ENCODE results near the gene SNCB. TPM values are rescaled to one million over a fixed set of nuclear protein-coding genes. Genes with fewer than 3 reads are reported as not detected.
A peak's percentile ranks its signal among the peaks of the same experiment; 100 is the strongest.

Gene SNCB
- total and polyA plus RNA-seq, 2 of the 8 experiments (the other 6 are each of a cell fraction or from before 2014, with no cell fraction given), result 4.2 to 5.9 TPM

GRCh38 chr5:176652136-176652535, 21.8 kb upstream of the SNCB start:
- Histone ChIP-seq H3K14ac (ENCODE audit: insufficient read length) (no peak overlapping the region), H3K4me3 (ENCODE audit: extremely low read depth in 1 of 4, insufficient read depth in 2 of 4, low read depth in 3 of 4, low read length in 4 of 4) (no peak overlapping the region), H2AFZ (ENCODE audit: low read length) (no peak overlapping the region), H2AK5ac (ENCODE audit: low read depth, low read length) (no peak overlapping the region), H3K79me1 (ENCODE audit: low read depth, low read length) (peaks cover 16% of the 10 kb centered on the region), H2BK12ac (ENCODE audit: low read depth, low read length) (no peak overlapping the region), H4K91ac (replicated peaks; ENCODE audit: insufficient read length, low read length) (no peak overlapping the region), H3K4ac (replicated peaks; ENCODE audit: insufficient read length, low read depth, low read length) (no peak overlapping the region), H4K5ac (ENCODE audit: insufficient read length, low read depth, low read length) (no peak overlapping the region), H3K23me2 (ENCODE audit: low read depth, low read length) (peaks cover 7% of the 10 kb centered on the region; the same call in 1 of the 2 replicates), H3K79me2 (ENCODE audit: control insufficient read depth in 1 of 2, insufficient read depth in 2 of 2, low read length in 2 of 2) (peaks cover 0 to 22% of the 10 kb centered on the region in 2 experiments; a peak in 1 of 4 replicates), H3K9ac (replicated peaks in 1 of 4; ENCODE audit: extremely low read depth in 1 of 4, low read depth in 3 of 4, low read length in 3 of 4) (no peak overlapping the region), H3K27ac (ENCODE audit: low read depth, low read length) (no peak overlapping the region), H2BK5ac (ENCODE audit: low read depth, low read length) (no peak overlapping the region), H2BK120ac (replicated peaks; ENCODE audit: low read depth, low read length) (no peak overlapping the region), H2BK15ac (ENCODE audit: low read length) (no peak overlapping the region), H3K27me3 (replicated peaks in 1 of 4; ENCODE audit: control insufficient read depth in 3 of 4, extremely low read depth in 1 of 4, insufficient read depth in 3 of 4, low read length in 3 of 4) (no peaks in the 10 kb centered on the region; a peak in 1 of 7 replicates), H3K56ac (replicated peaks; ENCODE audit: insufficient read length, low read depth, low read length) (no peak overlapping the region), H2BK20ac (ENCODE audit: low read length) (no peak overlapping the region), H3K18ac (ENCODE audit: extremely low read depth, low read length) (no peak overlapping the region), H3K9me3 (ENCODE audit: insufficient read depth in 2 of 2, low read depth in 1 of 2, low read length in 1 of 2) (no peaks in the 10 kb centered on the region), H3K4me1 (replicated peaks in 1 of 4; ENCODE audit: control insufficient read depth in 3 of 4, insufficient read depth in 4 of 4, low read length in 3 of 4) (peaks cover 0 to 22% (median 11%) of the 10 kb centered on the region in 4 experiments; a peak in 5 of 7 replicates), H4K20me1 (replicated peaks in 1 of 2; ENCODE audit: control insufficient read depth in 1 of 2, insufficient read depth in 2 of 2, low read length in 2 of 2) (peaks cover 3 to 10% of the 10 kb centered on the region in 2 experiments), H3K4me2 (ENCODE audit: insufficient read depth in 1 of 2, low read depth in 2 of 2, low read length in 2 of 2) (no peak overlapping the region), H3K36me3 (ENCODE audit: control insufficient read depth in 2 of 4, insufficient read depth in 4 of 4, low read length in 3 of 4) (peaks cover 0 to 6% (median 2%) of the 10 kb centered on the region in 4 experiments; a peak in 3 of 8 replicates), H4K8ac (ENCODE audit: extremely low read depth, insufficient read depth, low read length) (no peak overlapping the region), H3K23ac (ENCODE audit: insufficient read length) (no peak overlapping the region)
- ChIA-PET POLR2A (ENCODE audit: partially characterized antibody) (no interaction called here), CTCF (ENCODE audit: partially characterized antibody) (interaction anchor here (1.0 to 35.1 kb wide), 8 partner anchors 9 to 420 kb away, joined by 3 to 859 read pairs (median 4); no protein-coding TSS in a partner anchor)
- TF ChIP-seq TAF7 (optimal IDR thresholded peaks at IDR 0.05; ENCODE audit: borderline replicate concordance, low read depth, low read length) (no peak), NRF1 (IDR thresholded peaks at IDR 0.05; ENCODE audit: low read depth, low read length) (no peak), SP1 (IDR thresholded peaks at IDR 0.05; ENCODE audit: low read depth, low read length) (0 out of 2 replicates have a peak, but pooled peaks have one; percentile 22), RAD21 (IDR thresholded peaks at IDR 0.05 in 1 of 2, conservative IDR thresholded peaks at IDR 0.05 in 1 of 2; ENCODE audit: low read depth in 2 of 2, low read length in 2 of 2) (no peak), SIRT6 (IDR thresholded peaks at IDR 0.05; ENCODE audit: low read length) (no peak), E2F6 (IDR thresholded peaks at IDR 0.05) (no peak)
- FAIRE-seq (no peak), DNase-seq (ENCODE audit: low read depth in 1 of 2, low spot score in 2 of 2) (no peak)
- 87% methylated on average over 8 of the region's 8 CpGs; no CpG with 5 or more reads in 1 of the 2 experiments for WGBS, 2 experiments (ENCODE audit: extremely low coverage in 1 of 2, insufficient coverage in 1 of 2, insufficient read length in 1 of 2, insufficient replicate concordance in 2 of 2, low coverage in 1 of 2, low lambda C conversion rate in 2 of 2, missing lambda C conversion rate in 1 of 2)
